GM21423 (cell line): ENCODE measurements around the gene UMAD1.

ENCODE experiments used
- ATAC-seq: cut with Tn5 transposase; IDR thresholded peaks from one replicate; pipeline ENCODE4 v1.9.1; 2021; ENCODE audit warnings: mild to moderate bottlenecking, moderate library complexity; ENCODE audit not compliant: unreplicated experiment

UMAD1 gene

GRCh38 chr7:7918736-7919448 lies 278.3 kb downstream of the UMAD1 start:
- peak; percentile 45 for ATAC-seq

- ATAC-seq: peak; percentile 14
Measured at GRCh38 chr7:7919449-7919945, 278.9 kb downstream of the UMAD1 start.

- no peak for ATAC-seq
Measured at GRCh38 chr7:7920056-7920455, 279.5 kb downstream of the UMAD1 start.

GRCh38 chr7:7920481-7920880 lies 279.9 kb downstream of the UMAD1 start:
- peak; percentile 83 for ATAC-seq

GRCh38 chr7:7921830-7922229 lies 281.3 kb downstream of the UMAD1 start:
- no peak for ATAC-seq

GRCh38 chr7:7922684-7923385 lies 282.3 kb downstream of the UMAD1 start:
- no peak for ATAC-seq

- ATAC-seq: no peak
Measured at GRCh38 chr7:7923818-7924217, 283.3 kb downstream of the UMAD1 start.

- ATAC-seq: no peak
Measured at GRCh38 chr7:7924303-7924702, 283.8 kb downstream of the UMAD1 start.
